Mesenchymal stem cell (in vitro differentiated cells and primary cell): Measurements from ENCODE around the gene C6orf15.

ENCODE experiments used
- DNase-seq: peaks from one replicate; pipeline ENCODE4 v3.0.0-alpha.2; 2013
- H2AFZ ChIP-seq: one replicate; pipeline ENCODE4 v1.6.1; 2013; ENCODE audit warnings: low read depth, mild to moderate bottlenecking, control low read depth, inconsistent platforms, low read length, moderate library complexity
- H2AK5ac ChIP-seq: 2 replicates; pipeline ENCODE4 v1.6.1; 2013; ENCODE audit warnings: low read length, moderate library complexity, mild to moderate bottlenecking, inconsistent platforms; ENCODE audit not compliant: severe bottlenecking
- H2BK120ac ChIP-seq: one replicate; pipeline ENCODE4 v1.6.1; 2013; ENCODE audit warnings: low read depth, mild to moderate bottlenecking, inconsistent platforms, low read length, moderate library complexity
- H2BK12ac ChIP-seq, 2 experiments: one replicate each; pipeline ENCODE4 v1.6.1; 2013; ENCODE audit warnings: inconsistent platforms in 2 of 2, low read length in 2 of 2, mild to moderate bottlenecking in 2 of 2, moderate library complexity in 2 of 2, control low read depth in 1 of 2
- H2BK15ac ChIP-seq: one replicate; pipeline ENCODE4 v1.6.1; 2013; ENCODE audit warnings: mild to moderate bottlenecking, low read depth, inconsistent platforms; ENCODE audit not compliant: poor library complexity, severe bottlenecking
- H2BK5ac ChIP-seq: 2 replicates; pipeline ENCODE4 v1.6.1; 2013; ENCODE audit warnings: low read depth, mild to moderate bottlenecking, low read length, control low read depth, inconsistent platforms; ENCODE audit not compliant: poor library complexity, severe bottlenecking
- H3K14ac ChIP-seq, 2 experiments: one replicate each; pipeline ENCODE4 v1.6.1; 2013; ENCODE audit warnings: inconsistent platforms in 2 of 2, low read length in 2 of 2, control low read depth in 1 of 2, mild to moderate bottlenecking in 1 of 2, moderate library complexity in 1 of 2
- H3K18ac ChIP-seq, 2 experiments: one replicate each; pipeline ENCODE4 v1.6.1; 2013; ENCODE audit warnings: inconsistent platforms in 2 of 2, low read length in 2 of 2, control low read depth in 1 of 2, low read depth in 1 of 2, mild to moderate bottlenecking in 1 of 2
- H3K23ac ChIP-seq, 2 experiments: one replicate each; pipeline ENCODE4 v1.6.1; 2013; ENCODE audit warnings: inconsistent platforms in 2 of 2, low read length in 2 of 2, mild to moderate bottlenecking in 2 of 2, moderate library complexity in 2 of 2, control low read depth in 1 of 2
- H3K27ac ChIP-seq: 2 replicates; pipeline ENCODE4 v1.5.1; 2013; ENCODE audit warnings: mild to moderate bottlenecking, moderate library complexity, low read length, control low read depth, inconsistent platforms; ENCODE audit not compliant: poor library complexity, severe bottlenecking
- H3K27me3 ChIP-seq, 2 experiments: 2 replicates each; pipeline versions ENCODE4 v1.6.1 to v1.7.0; 2013; ENCODE audit warnings: low read length in 2 of 2, mild to moderate bottlenecking in 2 of 2, moderate library complexity in 2 of 2, control low read depth in 1 of 2, inconsistent platforms in 1 of 2; ENCODE audit not compliant: control insufficient read depth in 1 of 2, insufficient read depth in 1 of 2
- H3K36me3 ChIP-seq, 2 experiments: 2 replicates each; pipeline versions ENCODE4 v1.6.1 to v1.7.0; 2013; ENCODE audit warnings: low read length in 2 of 2, control low read depth in 1 of 2, inconsistent platforms in 1 of 2, low read depth in 1 of 2, mild to moderate bottlenecking in 1 of 2; ENCODE audit not compliant: insufficient read depth in 2 of 2, control insufficient read depth in 1 of 2
- H3K4ac ChIP-seq, 2 experiments: one replicate each; pipeline ENCODE4 v1.6.1; 2013; ENCODE audit warnings: inconsistent platforms in 2 of 2, low read length in 2 of 2, mild to moderate bottlenecking in 2 of 2, moderate library complexity in 2 of 2, control low read depth in 1 of 2, low read depth in 1 of 2
- H3K4me1 ChIP-seq: 2 replicates; pipeline ENCODE4 v1.6.1; 2013; ENCODE audit warnings: low read depth, low read length, control low read depth; ENCODE audit not compliant: control insufficient read depth, insufficient read depth
- H3K4me2 ChIP-seq: 2 replicates; pipeline ENCODE4 v1.6.1; 2013; ENCODE audit warnings: low read length, mild to moderate bottlenecking, inconsistent platforms; ENCODE audit not compliant: poor library complexity, severe bottlenecking
- H3K4me3 ChIP-seq, 2 experiments: 2 replicates each; pipeline versions ENCODE4 v1.5.1 to v1.7.0; 2013; ENCODE audit warnings: low read length in 2 of 2, mild to moderate bottlenecking in 2 of 2, control low read depth in 1 of 2, low read depth in 1 of 2; ENCODE audit not compliant: insufficient read depth in 1 of 2
- H3K79me1 ChIP-seq: replicated peaks from 2 replicates; pipeline ENCODE4 v1.6.1; 2013; ENCODE audit warnings: mild to moderate bottlenecking, control low read depth, low read length, inconsistent platforms; ENCODE audit not compliant: poor library complexity, severe bottlenecking
- H3K9ac ChIP-seq: 2 replicates; pipeline ENCODE4 v1.7.0; 2013; ENCODE audit warnings: mild to moderate bottlenecking, low read length, moderate library complexity
- H3K9me3 ChIP-seq: 2 replicates; pipeline ENCODE4 v1.7.0; 2013; ENCODE audit warnings: mild to moderate bottlenecking, low read length; ENCODE audit not compliant: control insufficient read depth
- H4K8ac ChIP-seq: one replicate; pipeline ENCODE4 v1.6.1; 2013; ENCODE audit warnings: inconsistent platforms, mild to moderate bottlenecking, low read length, moderate library complexity
- H4K91ac ChIP-seq: one replicate; pipeline ENCODE4 v1.6.1; 2013; ENCODE audit warnings: mild to moderate bottlenecking, low read length, inconsistent platforms
- WGBS: methylation state at CpG from one replicate; pipeline ENCODE4 v1.1.7; 2013; ENCODE audit warnings: mixed read lengths; 5-methylcytosine and 5-hydroxymethylcytosine counted together

The C6orf15 gene

GRCh38 chr6:31139599-31139998, 27.2 kb upstream of the C6orf15 start:
- Histone ChIP-seq H3K27ac (no peak overlapping the region), H2BK12ac (no peak overlapping the region), H3K79me1 (no peaks in the 10 kb centered on the region), H2AFZ (no peak overlapping the region), H3K14ac (no peak overlapping the region), H3K9me3 (no peaks in the 10 kb centered on the region), H2BK5ac (no peak overlapping the region), H3K4me1 (peaks cover 25% of the 10 kb centered on the region), H3K23ac (no peak overlapping the region), H3K4me3 (no peak overlapping the region), H2BK120ac (no peak overlapping the region), H3K4ac (no peak overlapping the region), H3K9ac (no peak overlapping the region), H3K4me2 (no peak overlapping the region), H3K18ac (no peak overlapping the region), H4K8ac (no peak overlapping the region), H3K27me3 (peaks cover 0 to 13% of the 10 kb centered on the region in 2 experiments), H2BK15ac (peak overlapping the region; percentile 36), H4K91ac (no peak overlapping the region), H3K36me3 (peaks cover 7% of the 10 kb centered on the region in 2 experiments), H2AK5ac (no peak overlapping the region)
- DNase-seq, result no peak
- WGBS, result 16% methylated on average over 4 of the region's 4 CpGs

- H2BK15ac ChIP-seq, result peak within 1 kb of the TSS; percentile 36
- H3K9ac ChIP-seq, result peak within 1 kb of the TSS; percentile 73
- no peak within 1 kb of the TSS for H2BK120ac ChIP-seq
- no peak within 1 kb of the TSS for H3K27ac ChIP-seq
- peak within 1 kb of the TSS in 1 of 2 experiments; percentile 66 for H3K4me3 ChIP-seq
- no peak within 1 kb of the TSS for H2BK5ac ChIP-seq
- no peak within 1 kb of the TSS for H3K14ac ChIP-seq
- no peak within 1 kb of the TSS for H3K18ac ChIP-seq
- H3K9me3 ChIP-seq, result no peaks in the 10 kb centered on the region
- DNase-seq, result no peak
- no peak within 1 kb of the TSS for H4K91ac ChIP-seq
- H3K23ac ChIP-seq, result no peak within 1 kb of the TSS
- no peak within 1 kb of the TSS for H3K4me2 ChIP-seq
- peaks cover under 1 to 2% of the 10 kb centered on the region in 2 experiments for H3K36me3 ChIP-seq
- 96% methylated on average over 4 of the region's 4 CpGs for WGBS
- peak within 1 kb of the TSS in 1 of 2 experiments; percentile 13 for H3K4ac ChIP-seq
- H2BK12ac ChIP-seq, result peak within 1 kb of the TSS in 1 of 2 experiments; percentile 5
- H4K8ac ChIP-seq, result peak within 1 kb of the TSS; percentile 24
- peak within 1 kb of the TSS; percentile 49 for H2AK5ac ChIP-seq
- no peaks in the 10 kb centered on the region for H3K79me1 ChIP-seq
- peaks cover 0 to 13% of the 10 kb centered on the region in 2 experiments for H3K27me3 ChIP-seq
- no peak within 1 kb of the TSS for H2AFZ ChIP-seq
- H3K4me1 ChIP-seq, result peaks cover 25% of the 10 kb centered on the region
Measured at GRCh38 chr6:31138982-31139381, 26.6 kb upstream of the C6orf15 start, which contains the start of gene PSORS1C2. PSORS1C2 (minus strand) TSS chr6:31139066; CDS start chr6:31139026, 40 bp downstream.

- Histone ChIP-seq H3K4me2 (no peak overlapping the region), H2BK120ac (no peak overlapping the region), H2BK15ac (no peak overlapping the region), H3K27me3 (peaks cover 0 to 16% of the 10 kb centered on the region in 2 experiments), H2AFZ (no peak overlapping the region), H4K8ac (no peak overlapping the region), H3K27ac (no peak overlapping the region), H3K4me3 (no peak overlapping the region), H3K14ac (no peak overlapping the region), H3K4ac (no peak overlapping the region), H4K91ac (no peak overlapping the region), H2AK5ac (no peak overlapping the region), H2BK12ac (no peak overlapping the region), H3K23ac (no peak overlapping the region), H3K79me1 (no peaks in the 10 kb centered on the region), H3K18ac (no peak overlapping the region), H3K9me3 (no peaks in the 10 kb centered on the region), H3K9ac (no peak overlapping the region), H2BK5ac (no peak overlapping the region), H3K4me1 (peaks cover 15% of the 10 kb centered on the region), H3K36me3 (peaks cover 0 to 1% of the 10 kb centered on the region in 2 experiments)
- WGBS, result 97% methylated on average over 7 of the region's 10 CpGs
- DNase-seq, result no peak
Measured at GRCh38 chr6:31135710-31136109, 23.3 kb upstream of the C6orf15 start.

GRCh38 chr6:31132806-31133205, 20.4 kb upstream of the C6orf15 start:
- DNase-seq, result no peak
- Histone ChIP-seq H2BK120ac (no peak overlapping the region), H3K27ac (no peak overlapping the region), H2AFZ (no peak overlapping the region), H2BK5ac (no peak overlapping the region), H3K36me3 (no peaks in the 10 kb centered on the region), H3K4me3 (no peak overlapping the region), H3K9me3 (no peaks in the 10 kb centered on the region), H4K91ac (no peak overlapping the region), H3K79me1 (no peaks in the 10 kb centered on the region), H3K4ac (no peak overlapping the region), H2AK5ac (no peak overlapping the region), H3K4me2 (no peak overlapping the region), H2BK15ac (no peak overlapping the region), H3K23ac (no peak overlapping the region), H3K18ac (no peak overlapping the region), H2BK12ac (no peak overlapping the region), H3K14ac (no peak overlapping the region), H3K27me3 (peaks cover 13 to 20% of the 10 kb centered on the region in 2 experiments), H4K8ac (no peak overlapping the region), H3K9ac (no peak overlapping the region), H3K4me1 (peaks cover 3% of the 10 kb centered on the region)
- 83% methylated on average over 6 of the region's 6 CpGs for WGBS
